HepG2 (cell line): ENCODE data around the gene CARMIL3. TPM values are rescaled to one million over a fixed set of nuclear protein-coding genes. Genes with fewer than 3 reads are reported as not detected.

Experiments used
- CAMTA2 ChIP-seq: sonication (generic); formaldehyde crosslinking; IDR thresholded peaks from 2 replicates; pipeline ENCODE4 v1.4.0; 2020; ENCODE audit warnings: mild to moderate bottlenecking, missing genetic modification reagents, borderline replicate concordance
- CCAR2 ChIP-seq: fragments of 200-400 bp; formaldehyde crosslinking; optimal IDR thresholded peaks from 2 replicates; pipeline ENCODE3; 2018; ENCODE audit warnings: low read depth, mild to moderate bottlenecking, low read length, moderate library complexity
- CENPT ChIP-seq: sonication (generic); formaldehyde crosslinking; IDR thresholded peaks from 2 replicates; pipeline ENCODE4 v1.8.0; 2022; ENCODE audit warnings: low read depth, mild to moderate bottlenecking, moderate library complexity, missing genetic modification reagents
- ELF3 ChIP-seq: IDR thresholded peaks from 2 replicates; pipeline ENCODE4 v1.6.1; 2016; ENCODE audit warnings: missing genetic modification reagents, missing compliant biosample characterization
- KDM5B ChIP-seq: sonication (generic); formaldehyde crosslinking; IDR thresholded peaks from 2 replicates; pipeline ENCODE4 v1.4.0; 2020; ENCODE audit warnings: missing genetic modification reagents, mild to moderate bottlenecking, borderline replicate concordance
- KLF11 ChIP-seq: IDR thresholded peaks from 2 replicates; pipeline ENCODE4 v1.6.1; 2016; ENCODE audit warnings: missing compliant biosample characterization
- NFRKB ChIP-seq: fragments of 450-650 bp; IDR thresholded peaks from 2 replicates; pipeline ENCODE4 v1.6.1; 2017
- RAD51 ChIP-seq: fragments of 450-650 bp; IDR thresholded peaks from 2 replicates; pipeline ENCODE4 v1.6.1; 2016; ENCODE audit warnings: borderline replicate concordance
- RERE ChIP-seq: IDR thresholded peaks from 2 replicates; pipeline ENCODE4 v1.6.1; 2016; ENCODE audit warnings: low read depth, missing genetic modification reagents, missing compliant biosample characterization
- RXRA ChIP-seq: sonication (generic); formaldehyde crosslinking; IDR thresholded peaks from 2 replicates; pipeline ENCODE4 v1.5.1; 2020; ENCODE audit warnings: missing genetic modification reagents
- SAP130 ChIP-seq: IDR thresholded peaks from 2 replicates; pipeline ENCODE4 v1.6.1; 2016; ENCODE audit warnings: low read depth
- SCMH1 ChIP-seq: sonication (generic); formaldehyde crosslinking; IDR thresholded peaks from 2 replicates; pipeline ENCODE4 v1.9.0; 2021; ENCODE audit warnings: missing genetic modification reagents, mild to moderate bottlenecking, borderline replicate concordance
- ZBTB1 ChIP-seq: sonication (generic); formaldehyde crosslinking; IDR thresholded peaks from 2 replicates; pipeline ENCODE4 v1.4.0; 2020; ENCODE audit warnings: missing genetic modification reagents, borderline replicate concordance
- ZNF431 ChIP-seq: sonication (generic); formaldehyde crosslinking; IDR thresholded peaks from 2 replicates; pipeline ENCODE4 v1.9.0; 2022; ENCODE audit warnings: missing genetic modification reagents, low read depth, mild to moderate bottlenecking, borderline replicate concordance
- ZNF556 ChIP-seq: sonication (generic); formaldehyde crosslinking; IDR thresholded peaks from 2 replicates; pipeline ENCODE4 v1.4.0; 2020; ENCODE audit warnings: mild to moderate bottlenecking, missing genetic modification reagents, borderline replicate concordance
- ZNF598 ChIP-seq: sonication (generic); formaldehyde crosslinking; IDR thresholded peaks from 2 replicates; pipeline ENCODE4 v1.5.1; 2020; ENCODE audit warnings: mild to moderate bottlenecking, missing genetic modification reagents, borderline replicate concordance
- ZNF629 ChIP-seq: sonication (generic); formaldehyde crosslinking; conservative IDR thresholded peaks from 2 replicates; pipeline ENCODE4 v1.5.0; 2020; ENCODE audit warnings: missing genetic modification reagents
- polyA plus RNA-seq, 8 experiments: library from polyadenylated mRNA; depleted of rRNA in 3 of 8; stranded (reverse) in 7 of 8; unstranded in 1 of 8; fragments of >200 nt; fragmentation: Illumina TruSeq in 4 of 8; extraction: Trizol in 4 of 8; gene quantifications; 2 replicates each; pipeline versions ENCODE4 v1.2.1 to v1.2.3, GENCODE V29; 2011 to 2016; ENCODE audit warnings: low read depth in 4 of 8, missing spikeins in 1 of 8, mixed read lengths in 1 of 8; ENCODE audit not compliant: insufficient read depth in 1 of 8
- total RNA-seq, 5 experiments: library from RNA; depleted of rRNA; stranded (reverse); fragments of >200 nt; fragmentation: Illumina TruSeq; extraction: Trizol; gene quantifications; 2 replicates each; pipeline ENCODE4 v1.2.3, GENCODE V29; 2016; ENCODE audit warnings: low read depth in 1 of 5
- TF ChIP-seq, protein P1 (sequence below): sonication (generic); formaldehyde crosslinking; IDR thresholded peaks from 2 replicates; pipeline ENCODE4 v1.8.0; 2022; ENCODE audit warnings: missing genetic modification reagents, low read depth, mild to moderate bottlenecking, borderline replicate concordance
- TF ChIP-seq, protein P2 (sequence below): sonication (generic); formaldehyde crosslinking; IDR thresholded peaks from 2 replicates; pipeline ENCODE4 v1.5.0; 2020; ENCODE audit warnings: missing genetic modification reagents, mild to moderate bottlenecking, borderline replicate concordance
- TF ChIP-seq, protein P3 (sequence below): sonication (generic); formaldehyde crosslinking; conservative IDR thresholded peaks from 2 replicates; pipeline ENCODE4 v1.8.0; 2022; ENCODE audit warnings: missing genetic modification reagents

The CARMIL3 gene
- total and polyA plus RNA-seq, 2 of the 13 experiments (the other 11 are each of a cell fraction or from before 2014, with no cell fraction given) = 0.27 to 0.55 TPM

- TF ChIP-seq, protein P1, sequence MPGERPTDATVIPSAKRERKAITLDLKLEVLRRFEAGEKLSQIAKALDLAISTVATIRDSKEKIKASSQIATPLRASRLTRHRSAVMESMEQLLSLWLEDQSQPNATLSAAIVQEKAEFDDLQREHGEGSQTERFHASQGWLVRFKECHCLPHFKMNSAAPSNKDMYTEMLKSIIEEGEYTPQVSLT (CRISPR knock-in tag) = no peak
- peak; percentile 98 for TF ChIP-seq CAMTA2 (CRISPR knock-in tag)
- TF ChIP-seq RXRA = peak; percentile 90
- peak; percentile 98 for TF ChIP-seq KDM5B (CRISPR knock-in tag)
- no peak for TF ChIP-seq ZBTB1 (CRISPR knock-in tag)
- no peak for TF ChIP-seq SCMH1 (CRISPR knock-in tag)
- no peak for TF ChIP-seq RAD51
- peak; percentile 58 for TF ChIP-seq ZNF629 (CRISPR knock-in tag)
- peak; percentile 17 for TF ChIP-seq CCAR2
- TF ChIP-seq ELF3 = peak; percentile 84
- peak; percentile 98 for TF ChIP-seq KLF11 (CRISPR knock-in tag)
- TF ChIP-seq, protein P2, sequence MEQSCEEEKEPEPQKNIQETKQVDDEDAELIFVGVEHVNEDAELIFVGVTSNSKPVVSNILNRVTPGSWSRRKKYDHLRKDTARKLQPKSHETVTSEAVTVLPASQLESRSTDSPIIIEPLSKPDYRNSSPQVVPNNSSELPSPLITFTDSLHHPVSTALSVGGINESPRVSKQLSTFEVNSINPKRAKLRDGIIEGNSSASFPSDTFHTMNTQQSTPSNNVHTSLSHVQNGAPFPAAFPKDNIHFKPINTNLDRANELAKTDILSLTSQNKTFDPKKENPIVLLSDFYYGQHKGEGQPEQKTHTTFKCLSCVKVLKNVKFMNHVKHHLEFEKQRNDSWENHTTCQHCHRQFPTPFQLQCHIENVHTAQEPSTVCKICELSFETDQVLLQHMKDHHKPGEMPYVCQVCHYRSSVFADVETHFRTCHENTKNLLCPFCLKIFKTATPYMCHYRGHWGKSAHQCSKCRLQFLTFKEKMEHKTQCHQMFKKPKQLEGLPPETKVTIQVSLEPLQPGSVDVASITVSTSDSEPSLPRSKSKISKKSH = no peak
- TF ChIP-seq RERE (CRISPR knock-in tag) = peak; percentile 84
- TF ChIP-seq ZNF598 = 0 out of 2 replicates have a peak, but pooled peaks have one; percentile 23
- TF ChIP-seq CENPT (CRISPR knock-in tag) = no peak
- no peak; the same call in 1 of the 2 replicates for TF ChIP-seq ZNF556 (CRISPR knock-in tag)
- no peak for TF ChIP-seq ZNF431 (CRISPR knock-in tag)
- peak; percentile 96 for TF ChIP-seq SAP130
- TF ChIP-seq, protein P3, sequence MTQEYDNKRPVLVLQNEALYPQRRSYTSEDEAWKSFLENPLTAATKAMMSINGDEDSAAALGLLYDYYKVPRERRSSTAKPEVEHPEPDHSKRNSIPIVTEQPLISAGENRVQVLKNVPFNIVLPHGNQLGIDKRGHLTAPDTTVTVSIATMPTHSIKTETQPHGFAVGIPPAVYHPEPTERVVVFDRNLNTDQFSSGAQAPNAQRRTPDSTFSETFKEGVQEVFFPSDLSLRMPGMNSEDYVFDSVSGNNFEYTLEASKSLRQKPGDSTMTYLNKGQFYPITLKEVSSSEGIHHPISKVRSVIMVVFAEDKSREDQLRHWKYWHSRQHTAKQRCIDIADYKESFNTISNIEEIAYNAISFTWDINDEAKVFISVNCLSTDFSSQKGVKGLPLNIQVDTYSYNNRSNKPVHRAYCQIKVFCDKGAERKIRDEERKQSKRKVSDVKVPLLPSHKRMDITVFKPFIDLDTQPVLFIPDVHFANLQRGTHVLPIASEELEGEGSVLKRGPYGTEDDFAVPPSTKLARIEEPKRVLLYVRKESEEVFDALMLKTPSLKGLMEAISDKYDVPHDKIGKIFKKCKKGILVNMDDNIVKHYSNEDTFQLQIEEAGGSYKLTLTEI = no peak
- no peak for TF ChIP-seq NFRKB
Observed at GRCh38 chr14:24093901-24094840, 42.4 kb downstream of the CARMIL3 start, which contains the start of gene PCK2 (continued).
